Smooth muscle cell of trachea (primary cell): ENCODE data around the gene GBP1. TPM values are rescaled to one million over a fixed set of nuclear protein-coding genes. Genes with fewer than 3 reads are reported as not detected.

Experiments used
- total RNA-seq: library from RNA; depleted of rRNA; stranded (reverse); fragments of >200 nt; gene quantifications from 2 replicates; pipeline ENCODE4 v1.2.1, GENCODE V29; 2014

The GBP1 gene, protein sequence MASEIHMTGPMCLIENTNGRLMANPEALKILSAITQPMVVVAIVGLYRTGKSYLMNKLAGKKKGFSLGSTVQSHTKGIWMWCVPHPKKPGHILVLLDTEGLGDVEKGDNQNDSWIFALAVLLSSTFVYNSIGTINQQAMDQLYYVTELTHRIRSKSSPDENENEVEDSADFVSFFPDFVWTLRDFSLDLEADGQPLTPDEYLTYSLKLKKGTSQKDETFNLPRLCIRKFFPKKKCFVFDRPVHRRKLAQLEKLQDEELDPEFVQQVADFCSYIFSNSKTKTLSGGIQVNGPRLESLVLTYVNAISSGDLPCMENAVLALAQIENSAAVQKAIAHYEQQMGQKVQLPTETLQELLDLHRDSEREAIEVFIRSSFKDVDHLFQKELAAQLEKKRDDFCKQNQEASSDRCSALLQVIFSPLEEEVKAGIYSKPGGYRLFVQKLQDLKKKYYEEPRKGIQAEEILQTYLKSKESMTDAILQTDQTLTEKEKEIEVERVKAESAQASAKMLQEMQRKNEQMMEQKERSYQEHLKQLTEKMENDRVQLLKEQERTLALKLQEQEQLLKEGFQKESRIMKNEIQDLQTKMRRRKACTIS
- total RNA-seq, result 25.5 and 38.5 TPM in 2 replicates

DNA sequence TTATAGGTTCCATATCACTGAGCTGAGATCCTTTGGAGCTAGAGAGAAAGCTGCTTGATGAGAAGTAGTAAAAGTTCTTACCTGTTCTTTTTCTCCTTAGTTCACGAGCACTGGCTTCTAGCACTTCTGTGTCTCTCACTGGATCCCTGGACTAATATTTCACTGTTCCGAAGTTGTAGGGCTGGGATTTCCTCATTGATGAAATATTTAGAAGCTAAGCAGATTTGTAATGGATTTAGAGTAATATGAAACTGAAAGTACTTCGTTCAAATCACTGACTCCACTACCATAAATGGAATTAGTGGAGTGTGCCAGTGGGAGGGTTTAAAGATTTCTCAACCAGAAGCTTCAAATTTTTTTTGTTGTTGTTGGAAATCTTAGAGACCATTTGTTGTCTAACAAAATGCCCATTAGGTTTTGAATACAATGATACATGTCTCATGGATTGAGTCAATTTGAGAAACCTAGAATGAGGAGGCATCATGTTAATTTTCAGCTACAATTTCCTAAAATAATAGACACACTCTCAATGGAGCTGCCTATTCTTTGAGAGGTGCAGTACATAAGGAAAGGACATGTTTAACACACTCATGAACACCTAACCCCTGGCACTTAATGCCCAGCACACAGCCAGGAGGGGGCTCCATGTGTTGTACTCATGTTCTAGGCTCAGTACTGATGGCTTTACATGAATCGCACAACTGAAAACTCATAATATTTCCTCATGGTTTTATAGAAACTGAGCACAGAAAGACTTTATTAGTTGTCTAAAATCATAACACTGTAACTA, at the start of gene GBP1:
Gene GBP1, minus strand, starts transcription at position 130 of the 790 bp plus-strand sequence. CDS start 1,974 bp downstream, outside the sequence.

DNA sequence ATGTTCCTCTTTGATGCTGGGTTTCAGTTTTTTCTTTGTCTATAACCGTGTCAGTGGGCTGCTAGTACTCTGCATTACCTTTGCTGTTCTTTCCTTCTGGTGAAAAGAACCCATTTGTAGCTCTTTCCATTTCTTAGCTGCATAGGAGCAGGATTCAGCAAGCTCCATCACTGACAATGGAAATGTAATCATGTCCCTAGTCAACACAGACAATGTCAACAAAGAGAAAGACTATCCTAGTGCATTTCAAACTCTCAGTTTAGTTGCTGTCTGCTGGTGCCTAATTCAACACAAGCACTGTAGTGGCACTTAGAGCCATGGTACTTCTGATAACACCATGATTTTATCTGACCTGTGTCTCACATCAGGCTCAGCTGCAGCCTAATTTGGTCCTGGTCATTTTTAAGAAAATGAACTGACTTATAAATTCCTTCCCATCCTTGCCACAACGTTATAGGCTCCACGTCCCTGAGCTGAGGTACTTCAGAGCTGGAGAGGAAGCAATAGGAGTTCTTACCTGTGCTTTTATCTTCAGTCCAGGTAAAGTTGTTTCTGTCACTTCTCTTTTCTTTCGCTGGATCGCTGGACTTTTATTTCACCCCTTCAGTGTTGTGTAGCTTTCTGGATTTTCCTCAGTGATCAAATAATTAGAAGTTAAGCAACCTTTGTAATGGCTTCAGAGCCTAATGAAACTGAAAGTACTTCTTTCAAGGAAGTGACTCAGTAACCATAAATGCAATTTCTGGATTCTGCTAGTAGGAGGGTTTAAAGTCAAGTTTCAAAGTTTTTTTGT, 42.6 kb downstream of the GBP1 start, which contains the start of gene GBP3:
Gene GBP3, minus strand, starts transcription at position 700 of the 793 bp plus-strand sequence. CDS start 2,145 bp downstream, outside the sequence.

Other genes with a start within 250 kb of the GBP1 start
- gene GTF2B, start 173.6 kb downstream of the GBP1 start, total RNA-seq, result 30.6 and 43.3 TPM in 2 replicates
- 40.7 and 67.2 TPM in 2 replicates for gene KYAT3, start 72.6 kb downstream of the GBP1 start, total RNA-seq
- gene RBMXL1, start 72.6 kb downstream of the GBP1 start, total RNA-seq, result 9.3 and 15.1 TPM in 2 replicates
- gene GBP3, start 42.3 kb downstream of the GBP1 start, total RNA-seq, result 28.8 and 48.0 TPM in 2 replicates
- 47.7 and 60.5 TPM in 2 replicates for gene GBP2, start 60.9 kb upstream of the GBP1 start, total RNA-seq
- gene GBP7, start 110.8 kb upstream of the GBP1 start, total RNA-seq, result not detected in 2 replicates
- gene GBP4, start 133.7 kb upstream of the GBP1 start, total RNA-seq, result 0.15 and 0.33 TPM in 2 replicates
- 0.17 and 0.87 TPM in 2 replicates for gene GBP5, start 207.7 kb upstream of the GBP1 start, total RNA-seq